ENCODE results near the gene BAZ2B.

Gene BAZ2B

GRCh38 chr2:159461076-159461475 lies 155.3 kb downstream of the BAZ2B start:
- DNase-seq (ENCODE audit: low spot score), result no peak

GRCh38 chr2:159460227-159460626 lies 156.1 kb downstream of the BAZ2B start:
- DNase-seq (ENCODE audit: low spot score), result no peak

- no peak for DNase-seq (ENCODE audit: low spot score)
These were observed 157.1 kb downstream of the BAZ2B start for GRCh38 chr2:159459279-159459678.

GRCh38 chr2:159457589-159457988 lies 158.8 kb downstream of the BAZ2B start:
- DNase-seq (ENCODE audit: low spot score), result no peak

- no peak for DNase-seq (ENCODE audit: low spot score)
These were observed 159.6 kb downstream of the BAZ2B start for GRCh38 chr2:159456500-159457426.

GRCh38 chr2:159455330-159455918 lies 160.9 kb downstream of the BAZ2B start:
- DNase-seq (ENCODE audit: low spot score), result no peak

GRCh38 chr2:159454185-159454584 lies 162.2 kb downstream of the BAZ2B start:
- DNase-seq (ENCODE audit: low spot score), result no peak

- no peak for DNase-seq (ENCODE audit: low spot score)
These were observed 166.2 kb downstream of the BAZ2B start for GRCh38 chr2:159450180-159450579.

- no peak for DNase-seq (ENCODE audit: low spot score)
These were observed 166.7 kb downstream of the BAZ2B start for GRCh38 chr2:159449504-159450124.

GRCh38 chr2:159446817-159447216 lies 169.5 kb downstream of the BAZ2B start:
- DNase-seq (ENCODE audit: low spot score), result no peak

- DNase-seq (ENCODE audit: low spot score), result no peak
These were observed 170.1 kb downstream of the BAZ2B start for GRCh38 chr2:159446201-159446600.

- no peak for DNase-seq (ENCODE audit: low spot score)
These were observed 171.0 kb downstream of the BAZ2B start for GRCh38 chr2:159445307-159445706.

- DNase-seq (ENCODE audit: low spot score), result no peak
These were observed 171.6 kb downstream of the BAZ2B start for GRCh38 chr2:159444754-159445153.

- DNase-seq (ENCODE audit: low spot score), result no peak
These were observed 174.0 kb downstream of the BAZ2B start for GRCh38 chr2:159442159-159442852.

- no peak for DNase-seq (ENCODE audit: low spot score)
These were observed 175.2 kb downstream of the BAZ2B start for GRCh38 chr2:159441182-159441581.

- DNase-seq (ENCODE audit: low spot score), result no peak
These were observed 176.9 kb downstream of the BAZ2B start for GRCh38 chr2:159439421-159439820.

- DNase-seq (ENCODE audit: low spot score), result no peak
These were observed 177.5 kb downstream of the BAZ2B start for GRCh38 chr2:159438720-159439353.

- no peak for DNase-seq (ENCODE audit: low spot score)
These were observed 178.1 kb downstream of the BAZ2B start for GRCh38 chr2:159438284-159438683.

- DNase-seq (ENCODE audit: low spot score), result no peak
These were observed 183.7 kb downstream of the BAZ2B start for GRCh38 chr2:159432610-159433009.

- no peak for DNase-seq (ENCODE audit: low spot score)
These were observed 189.3 kb downstream of the BAZ2B start for GRCh38 chr2:159427048-159427447.

GRCh38 chr2:159419403-159419802 lies 196.9 kb downstream of the BAZ2B start:
- no peak for DNase-seq (ENCODE audit: low spot score)

- DNase-seq (ENCODE audit: low spot score), result no peak
These were observed 204.9 kb downstream of the BAZ2B start for GRCh38 chr2:159411460-159411859.

Measured in putamen (tissue), 1 donor.